GM23338 (cell line): ENCODE results near the gene CABLES1. TPM values are rescaled to one million over a fixed set of nuclear protein-coding genes. Genes with fewer than 3 reads are reported as not detected.

ENCODE experiments used
- ATAC-seq: fragments of 200-7000 bp; cut with Tn5 transposase; 3 replicates; pipeline ENCODE4 v1.9.1; 2020
- DNase-seq: peaks from one replicate; pipeline ENCODE4 v3.0.0-alpha.2; 2015; ENCODE audit warnings: low spot score
- H2AFZ ChIP-seq: fragments of 200-600 bp; sonication (generic); 2 replicates; pipeline ENCODE4 v1.8.0; 2016; ENCODE audit warnings: antibody characterized with exemption, mild to moderate bottlenecking, moderate library complexity
- H3F3A ChIP-seq: fragments of 200-600 bp; sonication (generic); replicated peaks from 2 replicates; pipeline ENCODE4 v1.8.0; 2017; ENCODE audit warnings: antibody characterized with exemption, mixed run types, low read depth
- H3K27ac ChIP-seq: fragments of 200-600 bp; sonication (generic); 2 replicates; pipeline ENCODE4 v1.6.1; 2016; ENCODE audit warnings: low read depth
- H3K27me3 ChIP-seq: fragments of 200-600 bp; sonication (generic); 2 replicates; pipeline ENCODE4 v1.8.0; 2016; ENCODE audit warnings: mild to moderate bottlenecking, mixed run types, moderate library complexity; ENCODE audit not compliant: insufficient read depth
- H3K36me3 ChIP-seq: fragments of 200-600 bp; sonication (generic); 2 replicates; pipeline ENCODE4 v1.8.0; 2016; ENCODE audit warnings: mild to moderate bottlenecking; ENCODE audit not compliant: insufficient read depth
- H3K4me1 ChIP-seq: fragments of 200-600 bp; sonication (generic); 2 replicates; pipeline ENCODE4 v1.8.0; 2016; ENCODE audit warnings: mild to moderate bottlenecking, moderate library complexity; ENCODE audit not compliant: insufficient read depth
- H3K4me2 ChIP-seq: fragments of 200-600 bp; sonication (generic); 2 replicates; pipeline ENCODE4 v1.7.1; 2017; ENCODE audit warnings: mixed run types
- H3K4me3 ChIP-seq: fragments of 200-600 bp; sonication (generic); 2 replicates; pipeline ENCODE4 v1.6.1; 2016; ENCODE audit warnings: mixed run types
- H3K79me2 ChIP-seq: fragments of 200-600 bp; sonication (generic); replicated peaks from 2 replicates; pipeline ENCODE4 v1.8.0; 2017; ENCODE audit warnings: mild to moderate bottlenecking; ENCODE audit not compliant: insufficient read depth
- H3K9me2 ChIP-seq: fragments of 200-600 bp; sonication (generic); 2 replicates; pipeline ENCODE4 v1.8.0; 2017; ENCODE audit not compliant: insufficient read depth
- H4K20me1 ChIP-seq: fragments of 200-600 bp; sonication (generic); replicated peaks from 2 replicates; pipeline ENCODE4 v1.8.0; 2017; ENCODE audit warnings: mild to moderate bottlenecking; ENCODE audit not compliant: insufficient read depth
- H3K27ac Mint-ChIP-seq: 2 replicates; pipeline ENCODE4 v1.8.0; 2020; ENCODE audit warnings: inconsistent platforms, mild to moderate bottlenecking, moderate library complexity, mixed read lengths
- H3K27me3 Mint-ChIP-seq: 3 replicates; pipeline ENCODE4 v1.8.0; 2022; ENCODE audit warnings: low read depth, mild to moderate bottlenecking, moderate library complexity, mixed read lengths, inconsistent platforms; ENCODE audit not compliant: insufficient read depth, poor library complexity
- H3K36me3 Mint-ChIP-seq: 3 replicates; pipeline ENCODE4 v1.8.0; 2021; ENCODE audit warnings: low read depth, mild to moderate bottlenecking, inconsistent platforms, moderate library complexity, mixed read lengths
- H3K4me1 Mint-ChIP-seq: 3 replicates; pipeline ENCODE4 v1.8.0; 2020; ENCODE audit warnings: mild to moderate bottlenecking, inconsistent platforms, mixed read lengths
- H3K4me3 Mint-ChIP-seq: 3 replicates; pipeline ENCODE4 v1.8.0; 2021; ENCODE audit warnings: moderate library complexity, mild to moderate bottlenecking, inconsistent platforms, mixed read lengths
- H3K9me3 Mint-ChIP-seq: 3 replicates; pipeline ENCODE4 v1.8.0; 2020; ENCODE audit warnings: moderate library complexity, mild to moderate bottlenecking, inconsistent platforms, mixed read lengths
- CREB1 ChIP-seq: fragments of 250-450 bp; sonication (Bioruptor Pico); IDR thresholded peaks from 2 replicates; pipeline ENCODE4 v1.5.0; 2020; ENCODE audit warnings: low read depth, mild to moderate bottlenecking, moderate library complexity
- CTCF ChIP-seq, 2 experiments: fragments of 200-600 bp in 1 of 2; sonication (generic) in 1 of 2; conservative IDR thresholded peaks; 2 replicates each; pipeline versions ENCODE4 v1.5.1 to v1.6.1; 2016 to 2017; ENCODE audit warnings: antibody characterized with exemption in 2 of 2, low read depth in 2 of 2, mild to moderate bottlenecking in 2 of 2, moderate library complexity in 1 of 2
- ETS1 ChIP-seq: IDR thresholded peaks from 2 replicates; pipeline ENCODE4 v1.6.1; 2016; ENCODE audit warnings: antibody characterized with exemption
- EZH2 ChIP-seq: fragments of 200-600 bp; sonication (generic); IDR thresholded peaks from one replicate; pipeline ENCODE4 v1.8.0; 2017; ENCODE audit warnings: antibody characterized with exemption, mild to moderate bottlenecking, low read depth; ENCODE audit not compliant: unreplicated experiment
- JUNB ChIP-seq: IDR thresholded peaks from one replicate; pipeline ENCODE4 v1.6.1; 2016; ENCODE audit warnings: antibody characterized with exemption; ENCODE audit not compliant: unreplicated experiment
- NANOG ChIP-seq: IDR thresholded peaks from 2 replicates; pipeline ENCODE4 v1.6.1; 2016; ENCODE audit warnings: antibody characterized with exemption, borderline replicate concordance
- POLR2AphosphoS5 ChIP-seq: IDR thresholded peaks from 2 replicates; pipeline ENCODE4 v1.6.1; 2016; ENCODE audit warnings: antibody characterized with exemption, low read depth
- REST ChIP-seq: IDR thresholded peaks from one replicate; pipeline ENCODE4 v1.6.1; 2018; ENCODE audit warnings: antibody characterized with exemption; ENCODE audit not compliant: unreplicated experiment
- STAT1 ChIP-seq: IDR thresholded peaks from one replicate; pipeline ENCODE4 v1.6.1; 2016; ENCODE audit warnings: antibody characterized with exemption; ENCODE audit not compliant: unreplicated experiment
- ZNF114 ChIP-seq: fragments of 250-450 bp; sonication (Bioruptor Pico); IDR thresholded peaks from 2 replicates; pipeline ENCODE4 v1.5.0; 2020; ENCODE audit warnings: mild to moderate bottlenecking, moderate library complexity
- ZNF331 ChIP-seq: fragments of 250-450 bp; sonication (Bioruptor Pico); IDR thresholded peaks from 2 replicates; pipeline ENCODE4 v1.5.0; 2020; ENCODE audit warnings: low read depth, mild to moderate bottlenecking, moderate library complexity
- ZNF462 ChIP-seq: fragments of 250-450 bp; sonication (Bioruptor Pico); IDR thresholded peaks from 2 replicates; pipeline ENCODE4 v1.5.0; 2020; ENCODE audit warnings: mild to moderate bottlenecking, moderate library complexity
- polyA plus RNA-seq: library from polyadenylated mRNA; unstranded; fragments of >200 nt; fragmentation: Nextera tagmentation; extraction: Ambion mirVana; gene quantifications from 2 replicates; pipeline ENCODE4 v1.2.1, GENCODE V29; 2016
- total RNA-seq: library from RNA; depleted of rRNA; stranded (reverse); fragments of >200 nt; shearing (Covaris generic); gene quantifications from 2 replicates; pipeline ENCODE4 v1.2.3, GENCODE V29; 2014

CABLES1 gene
- total and polyA plus RNA-seq, 2 experiments from 2014 or later = 2.6 to 12.4 TPM

- no peak for TF ChIP-seq CTCF (conservative IDR thresholded peaks at IDR 0.05; ENCODE audit: low read depth in 2 of 2)
- no peak for TF ChIP-seq EZH2
- no peak for TF ChIP-seq NANOG
- no peak for TF ChIP-seq CREB1 (CRISPR knock-in tag)
- TF ChIP-seq STAT1 = no peak
- no peak for TF ChIP-seq ETS1
- TF ChIP-seq JUNB = no peak
- no peak for TF ChIP-seq ZNF114 (CRISPR knock-in tag)
- TF ChIP-seq POLR2AphosphoS5 = no peak
- TF ChIP-seq ZNF331 (CRISPR knock-in tag) = no peak
Observed at GRCh38 chr18:23210526-23210925, 75.2 kb downstream of the CABLES1 start (continued).

- peaks cover 6% of the 10 kb centered on the region for H3K27me3 Mint-ChIP-seq
- H3K4me2 ChIP-seq = no peak overlapping the region
- H3K4me3 ChIP-seq = no peak overlapping the region
- no peak overlapping the region for H3K4me3 Mint-ChIP-seq
- H3K4me1 Mint-ChIP-seq = no peaks in the 10 kb centered on the region
- no peak overlapping the region for H2AFZ ChIP-seq
- DNase-seq (no peak), ATAC-seq (no peak)
- H3K27ac Mint-ChIP-seq = no peak overlapping the region
- no peaks in the 10 kb centered on the region for H3K27me3 ChIP-seq
- no peaks in the 10 kb centered on the region for H3K4me1 ChIP-seq
- no peaks in the 10 kb centered on the region; the same call in 1 of the 2 replicates for H3K79me2 ChIP-seq
- H3K36me3 ChIP-seq = peaks cover 8% of the 10 kb centered on the region; the same call in 1 of the 2 replicates
- H3K9me2 ChIP-seq = no peaks in the 10 kb centered on the region
- H3K27ac ChIP-seq = no peak overlapping the region
- H4K20me1 ChIP-seq = no peaks in the 10 kb centered on the region
- no peaks in the 10 kb centered on the region for H3K9me3 Mint-ChIP-seq
- peaks cover 45% of the 10 kb centered on the region for H3K36me3 Mint-ChIP-seq
- H3F3A ChIP-seq = no peaks in the 10 kb centered on the region
- TF ChIP-seq REST = no peak
- TF ChIP-seq ZNF114 (CRISPR knock-in tag) = no peak
- no peak for TF ChIP-seq ETS1
- no peak for TF ChIP-seq CREB1 (CRISPR knock-in tag)
- TF ChIP-seq ZNF462 (CRISPR knock-in tag) = no peak
Observed at GRCh38 chr18:23211146-23211545, 75.9 kb downstream of the CABLES1 start.
